Bronchial epithelial cell (primary cell): ENCODE data around the gene ADAMTS12. TPM values are rescaled to one million over a fixed set of nuclear protein-coding genes. Genes with fewer than 3 reads are reported as not detected.

Experiments used
- DNase-seq: peaks from one replicate; pipeline ENCODE4 v3.0.0-alpha.2; 2010; ENCODE audit warnings: low read depth
- FAIRE-seq: peaks from 2 replicates; lab custom pipeline; 2011; peaks lifted over from hg19 to GRCh38; lab: Jason Lieb, UNC
- H3K27me3 ChIP-seq: 2 replicates; pipeline ENCODE4 v1.5.1; 2011; ENCODE audit warnings: low read length; ENCODE audit not compliant: control insufficient read depth, insufficient read depth
- H3K36me3 ChIP-seq: 2 replicates; pipeline ENCODE4 v1.5.1; 2011; ENCODE audit warnings: low read length; ENCODE audit not compliant: control insufficient read depth, insufficient read depth
- H3K4me3 ChIP-seq: 2 replicates; pipeline ENCODE4 v1.5.1; 2011; ENCODE audit warnings: mild to moderate bottlenecking, low read depth, low read length, control low read depth
- total RNA-seq: library from RNA; depleted of rRNA; stranded (reverse); fragments of >200 nt; gene quantifications from 2 replicates; pipeline ENCODE4 v1.2.1, GENCODE V29; 2014
- TF ChIP-seq, protein P1 (sequence below): IDR thresholded peaks from 2 replicates; pipeline ENCODE4 v1.5.1; 2011; ENCODE audit warnings: mild to moderate bottlenecking, moderate library complexity, low read length, control low read depth, inconsistent platforms; ENCODE audit not compliant: insufficient read depth, severe bottlenecking

ADAMTS12 gene
- total RNA-seq, 1 donor from 2014 or later = 0.26 TPM

DNA sequence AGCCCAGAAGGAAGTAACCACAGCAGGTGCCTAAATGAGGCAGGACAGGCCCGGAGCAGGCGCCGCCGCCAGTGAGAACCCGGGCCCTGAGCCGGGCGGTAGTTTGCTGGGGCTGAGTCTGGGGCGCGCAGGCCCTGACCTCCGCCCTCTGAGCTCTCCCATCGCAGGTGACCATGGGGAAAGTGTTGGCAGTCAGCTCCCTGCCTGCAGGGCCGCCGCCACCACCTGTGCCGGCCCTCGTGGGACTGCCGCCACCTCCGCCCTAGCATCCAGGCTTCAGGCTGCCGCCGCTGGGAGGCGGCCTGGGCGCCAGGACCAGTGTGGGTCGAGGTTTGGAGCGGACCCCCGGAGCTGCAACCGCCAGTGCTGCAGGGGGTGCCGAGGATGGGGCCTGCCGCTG, 389.9 kb downstream of the ADAMTS12 start:
- no peak overlapping the region for H3K4me3 ChIP-seq
- no peaks in the 10 kb centered on the region for H3K27me3 ChIP-seq
- DNase-seq (no peak), FAIRE-seq (no peak)
- H3K36me3 ChIP-seq = no peaks in the 10 kb centered on the region
- TF ChIP-seq, protein P1, sequence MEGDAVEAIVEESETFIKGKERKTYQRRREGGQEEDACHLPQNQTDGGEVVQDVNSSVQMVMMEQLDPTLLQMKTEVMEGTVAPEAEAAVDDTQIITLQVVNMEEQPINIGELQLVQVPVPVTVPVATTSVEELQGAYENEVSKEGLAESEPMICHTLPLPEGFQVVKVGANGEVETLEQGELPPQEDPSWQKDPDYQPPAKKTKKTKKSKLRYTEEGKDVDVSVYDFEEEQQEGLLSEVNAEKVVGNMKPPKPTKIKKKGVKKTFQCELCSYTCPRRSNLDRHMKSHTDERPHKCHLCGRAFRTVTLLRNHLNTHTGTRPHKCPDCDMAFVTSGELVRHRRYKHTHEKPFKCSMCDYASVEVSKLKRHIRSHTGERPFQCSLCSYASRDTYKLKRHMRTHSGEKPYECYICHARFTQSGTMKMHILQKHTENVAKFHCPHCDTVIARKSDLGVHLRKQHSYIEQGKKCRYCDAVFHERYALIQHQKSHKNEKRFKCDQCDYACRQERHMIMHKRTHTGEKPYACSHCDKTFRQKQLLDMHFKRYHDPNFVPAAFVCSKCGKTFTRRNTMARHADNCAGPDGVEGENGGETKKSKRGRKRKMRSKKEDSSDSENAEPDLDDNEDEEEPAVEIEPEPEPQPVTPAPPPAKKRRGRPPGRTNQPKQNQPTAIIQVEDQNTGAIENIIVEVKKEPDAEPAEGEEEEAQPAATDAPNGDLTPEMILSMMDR = no peak

DNA sequence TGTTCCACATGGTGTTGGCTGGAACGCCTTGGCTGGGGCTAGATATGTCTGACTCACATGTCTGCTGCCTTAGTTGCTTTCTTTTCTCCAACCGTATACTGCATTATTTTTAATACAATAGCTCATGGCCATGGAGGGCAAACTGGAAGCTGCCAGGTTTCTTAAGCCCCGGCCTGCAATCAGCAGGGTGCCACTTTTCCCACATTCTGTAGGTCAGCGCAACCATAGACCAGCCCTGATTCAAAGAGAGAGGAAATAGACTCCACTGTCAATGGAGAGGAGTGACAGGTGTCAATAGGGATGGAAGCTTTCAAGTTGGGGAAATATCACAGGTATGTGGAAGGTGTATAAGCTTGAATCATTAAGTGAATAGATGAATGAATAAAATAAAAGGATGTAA, 390.5 kb downstream of the ADAMTS12 start:
- no peaks in the 10 kb centered on the region for H3K27me3 ChIP-seq
- TF ChIP-seq, protein P1 = no peak
- DNase-seq = no peak
- no peak for FAIRE-seq
- H3K36me3 ChIP-seq = no peaks in the 10 kb centered on the region
- no peak overlapping the region for H3K4me3 ChIP-seq

DNA sequence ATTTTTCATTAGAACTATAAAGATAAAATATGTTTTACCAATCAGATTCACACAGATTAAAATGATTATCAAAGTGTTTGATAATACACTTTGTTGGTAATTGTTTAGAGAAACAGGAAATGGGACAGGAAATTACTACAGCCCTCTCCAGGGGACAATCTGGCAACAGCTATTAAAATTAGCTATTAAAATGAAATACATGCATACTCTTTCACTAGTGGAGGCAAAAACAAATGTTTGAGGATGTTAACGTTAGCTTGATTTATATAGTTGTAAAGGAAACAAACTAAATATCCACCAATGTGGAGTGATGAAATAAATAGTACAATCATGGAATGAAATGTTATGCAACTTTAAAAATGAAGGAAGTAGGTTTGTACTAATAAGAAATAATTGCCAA, 397.3 kb downstream of the ADAMTS12 start:
- no peak overlapping the region for H3K4me3 ChIP-seq
- DNase-seq (no peak), FAIRE-seq (no peak)
- no peaks in the 10 kb centered on the region for H3K27me3 ChIP-seq
- TF ChIP-seq, protein P1 = no peak
- H3K36me3 ChIP-seq = no peaks in the 10 kb centered on the region

DNA sequence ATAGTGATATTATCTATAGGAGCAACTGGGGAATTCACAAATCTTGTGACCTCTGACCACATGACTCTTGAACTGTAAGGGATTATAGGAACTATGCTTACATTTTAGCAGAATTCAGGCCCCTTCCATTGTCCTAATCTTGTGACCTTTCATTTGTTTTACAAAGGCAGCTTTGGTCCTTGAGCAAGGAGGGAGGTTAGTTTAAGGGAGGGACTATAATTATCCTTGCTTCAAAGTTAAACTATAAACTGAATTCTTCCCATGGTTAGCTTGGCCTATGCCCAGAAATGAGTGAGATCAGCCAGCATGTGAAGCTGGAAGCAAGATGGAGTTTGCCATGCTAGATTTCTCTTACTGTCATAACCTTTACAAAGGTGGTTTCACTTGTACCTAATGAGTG, 399.8 kb downstream of the ADAMTS12 start:
- H3K27me3 ChIP-seq = no peaks in the 10 kb centered on the region
- no peak overlapping the region for H3K4me3 ChIP-seq
- DNase-seq (no peak), FAIRE-seq (no peak)
- TF ChIP-seq, protein P1 = no peak
- H3K36me3 ChIP-seq = no peaks in the 10 kb centered on the region

DNA sequence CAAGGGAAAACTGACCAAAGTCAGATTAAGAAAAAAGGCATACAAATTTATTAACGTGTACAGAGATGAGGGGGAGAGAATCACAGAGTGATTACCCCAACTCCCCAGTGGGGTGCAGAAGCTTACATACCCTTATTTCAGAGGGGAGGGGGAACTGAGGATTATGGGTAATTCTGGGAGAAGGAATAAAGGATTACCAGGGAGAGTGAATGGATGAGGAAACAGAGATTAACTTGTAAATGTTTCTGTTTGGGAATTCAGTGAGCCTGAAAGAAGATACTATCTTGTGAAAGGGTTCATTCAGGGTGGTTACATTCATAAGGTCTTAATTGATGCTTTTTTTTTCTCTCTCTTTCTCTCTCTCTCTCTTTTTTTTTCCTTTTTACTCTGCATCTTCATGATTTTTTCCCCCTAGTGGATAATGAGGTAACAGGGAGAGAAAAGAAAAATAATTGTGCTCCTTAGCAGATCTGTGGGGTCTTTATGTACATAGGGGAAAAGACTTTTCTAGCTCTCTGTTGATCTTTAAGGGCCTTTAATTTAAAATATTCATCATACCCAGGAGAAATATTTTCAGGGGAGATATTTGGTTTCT, 401.6 kb downstream of the ADAMTS12 start:
- no peak for FAIRE-seq
- no peak for DNase-seq
- TF ChIP-seq, protein P1 = no peak
- Histone ChIP-seq H3K27me3 (no peaks in the 10 kb centered on the region), H3K36me3 (no peaks in the 10 kb centered on the region), H3K4me3 (no peak overlapping the region)
